Upper lobe of left lung (tissue), 4 donors: ENCODE data around the gene CYB5R4.

Experiments
- CTCF ChIP-seq, 6 experiments: fragments of 450-650 bp in 4 of 6; fragments of 200-600 bp in 2 of 6; sonication (generic) in 2 of 6; IDR thresholded peaks; one replicate each; pipeline ENCODE4 v1.5.1; 2016 to 2019; ENCODE audit warnings: antibody characterized with exemption in 6 of 6
- POLR2A ChIP-seq, 4 donors: fragments of 450-650 bp; IDR thresholded peaks; one replicate each; pipeline ENCODE4 v1.5.1; 2016 to 2017; ENCODE audit warnings: antibody characterized with exemption in 4 of 4, mild to moderate bottlenecking in 2 of 4

GRCh38 chr6:83978997-83979396 is 119.5 kb downstream of the CYB5R4 start:
- TF ChIP-seq POLR2A (IDR thresholded peaks at IDR 0.05) = no peak
- no peak for TF ChIP-seq CTCF (IDR thresholded peaks at IDR 0.05)
